Heart right ventricle (tissue), 16 donors: ENCODE results near the gene ERBB4. TPM values are rescaled to one million over a fixed set of nuclear protein-coding genes. Genes with fewer than 3 reads are reported as not detected.
"Not testable (repeated sequence)": the region's sequence is repeated elsewhere in the genome, so short reads cannot be mapped to it uniquely, and the experiment has no call there.

Source experiments
- ATAC-seq, 8 donors: fragments of 200-7000 bp; cut with Tn5 transposase; one replicate each; pipeline ENCODE4 v1.9.1; 2020; ENCODE audit warnings: mild to moderate bottlenecking in 8 of 8, moderate library complexity in 8 of 8, moderate number of reproducible peaks in 1 of 8
- DNase-seq, 2 donors: peaks; one replicate each; pipeline ENCODE4 v3.0.0-alpha.2; 2020
- H3K27ac ChIP-seq, 10 donors: fragments of 200-600 bp; sonication (generic) in 2 of 10; one replicate each; pipeline versions ENCODE4 v1.5.0 to v1.8.0; 2020 to 2022; ENCODE audit warnings: mild to moderate bottlenecking in 3 of 10
- H3K27me3 ChIP-seq, 7 donors: fragments of 200-600 bp; one replicate each; pipeline ENCODE4 v1.8.0; 2021 to 2022; ENCODE audit warnings: mild to moderate bottlenecking in 2 of 7
- H3K36me3 ChIP-seq, 9 donors: fragments of 200-600 bp; sonication (generic) in 1 of 9; one replicate each; pipeline versions ENCODE4 v1.5.0 to v1.8.0; 2020 to 2022; ENCODE audit warnings: mild to moderate bottlenecking in 2 of 9
- H3K4me1 ChIP-seq, 9 donors: fragments of 200-600 bp; sonication (generic) in 1 of 9; one replicate each; pipeline versions ENCODE4 v1.5.0 to v1.8.0; 2020 to 2022; ENCODE audit warnings: mild to moderate bottlenecking in 4 of 9
- H3K4me3 ChIP-seq, 10 donors: fragments of 200-600 bp; sonication (generic) in 2 of 10; one replicate each; pipeline versions ENCODE4 v1.5.0 to v1.8.0; 2020 to 2022; ENCODE audit warnings: mild to moderate bottlenecking in 7 of 10, moderate library complexity in 2 of 10
- H3K9me3 ChIP-seq, 11 donors: fragments of 200-600 bp in 10 of 11; sonication (generic) in 2 of 11; one replicate each; pipeline versions ENCODE4 v1.5.0 to v1.8.0; 2013 to 2022; ENCODE audit warnings: mild to moderate bottlenecking in 2 of 11, control low read depth in 1 of 11, moderate library complexity in 1 of 11
- WGBS, 2 donors: extraction: QIAGEN DNeasy Blood & Tissue Kit; methylation state at CpG; one replicate each; pipeline ENCODE4 v1.1.7; 2013; ENCODE audit warnings: inconsistent platforms in 1 of 2; 5-methylcytosine and 5-hydroxymethylcytosine counted together
- intact Hi-C, 10 donors: fragments of 100-400 bp; cut with DNase I; formaldehyde crosslinking; loops; one replicate each; pipeline versions ENCODE4 v1.11.1 to v1.14.2; 2022
- polyA plus RNA-seq, 2 donors: library from polyadenylated mRNA; stranded (reverse); fragments of 200-250 nt; gene quantifications; one replicate each; pipeline ENCODE4 v1.2.3, GENCODE V29; 2013
- total RNA-seq, 10 donors: library from RNA; stranded (reverse); fragmentation: NEBNext Ultra II Directional in 3 of 10; extraction: Animal tissue kit (Norgen Biotek cat#: 25700) in 3 of 10; gene quantifications; one replicate each; pipeline versions ENCODE4 v1.2.1 to v1.2.4, GENCODE V29; 2021 to 2023
- TF ChIP-seq, protein P1 (sequence below), 9 donors: fragments of 200-600 bp; sonication (generic) in 2 of 9; IDR thresholded peaks; one replicate each; pipeline versions ENCODE4 v1.5.0 to v1.8.0; 2021 to 2022; ENCODE audit warnings: antibody characterized with exemption in 9 of 9, mild to moderate bottlenecking in 5 of 9, moderate library complexity in 1 of 9
- donor health status: Arrhythmogenic right ventricular cardiomyopathy.
- donor health status: ischemic (EF 13 %, LVEDD 7.1; RV severe dilation, severe dysfunction).
- donor health status: healthy with polysubstance abuse.
- donor health status: DM: no; HTN: yes; CAD: no.
- donor health status: DM: no; HTN: no; CAD: no.
- donor health status: ischemic (EF 25% LVEDD 6.9; RV normal size, moderate dysfunction).
- donor health status: ischemic (EF 25% LVEDD 5.7; RV mildly dilated, moderate dysfunction).
- donor health status: healthy.
- donor health status: DM: yes; HTN: yes; CAD: no.
- donor health status: Ischemic cardiomyopathy.
- donor health status: ischemic (EF 35%, LVEDD 5.7; RV mildly dilated, moderate dysfunction).
- donor health status: nonischemic (EF 11% LVEDD 7.7; RV severe dilation, severe dysfunction).
- donor health status: DM: yes; HTN: yes; CAD: no.
- donor health status: PGD.
- donor health status: ischemic (EF 29% LVEDD 5.4; RV normal size, mild dysfunction).
- donor health status: nonischemic (EF 23%, LVEDD 6.1; RV moderate dilation, normal function).

ERBB4 gene
- total and polyA plus RNA-seq, 12 donors = 1.2 to 24.6 (median 16.1) TPM

DNA sequence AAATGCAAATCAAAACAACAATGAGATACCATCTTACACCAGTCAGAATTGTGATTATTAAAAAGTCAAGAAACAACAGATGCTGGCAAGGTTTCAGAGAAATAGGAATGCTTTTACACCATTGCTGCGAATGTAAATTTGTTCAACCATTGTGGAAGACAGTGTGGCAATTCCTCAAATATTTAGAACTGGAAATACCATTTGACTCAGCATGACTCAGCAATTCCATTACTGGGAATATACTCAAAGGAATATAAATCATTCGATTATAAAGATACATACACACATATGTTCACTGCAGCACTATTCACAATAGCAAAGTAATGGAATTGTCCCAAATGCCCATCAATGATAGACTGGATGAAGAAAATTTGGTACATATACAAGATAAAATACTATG lies 516.7 kb downstream of the ERBB4 start:
- no peak for ATAC-seq
- Histone ChIP-seq H3K36me3 (no peaks in the 10 kb centered on the region), H3K27ac (no peak overlapping the region), H3K9me3 (peaks cover 0 to 4% (median 0%) of the 10 kb centered on the region in 11 donors), H3K4me3 (no peak overlapping the region), H3K4me1 (no peaks in the 10 kb centered on the region), H3K27me3 (no peaks in the 10 kb centered on the region)
- TF ChIP-seq, protein P1, sequence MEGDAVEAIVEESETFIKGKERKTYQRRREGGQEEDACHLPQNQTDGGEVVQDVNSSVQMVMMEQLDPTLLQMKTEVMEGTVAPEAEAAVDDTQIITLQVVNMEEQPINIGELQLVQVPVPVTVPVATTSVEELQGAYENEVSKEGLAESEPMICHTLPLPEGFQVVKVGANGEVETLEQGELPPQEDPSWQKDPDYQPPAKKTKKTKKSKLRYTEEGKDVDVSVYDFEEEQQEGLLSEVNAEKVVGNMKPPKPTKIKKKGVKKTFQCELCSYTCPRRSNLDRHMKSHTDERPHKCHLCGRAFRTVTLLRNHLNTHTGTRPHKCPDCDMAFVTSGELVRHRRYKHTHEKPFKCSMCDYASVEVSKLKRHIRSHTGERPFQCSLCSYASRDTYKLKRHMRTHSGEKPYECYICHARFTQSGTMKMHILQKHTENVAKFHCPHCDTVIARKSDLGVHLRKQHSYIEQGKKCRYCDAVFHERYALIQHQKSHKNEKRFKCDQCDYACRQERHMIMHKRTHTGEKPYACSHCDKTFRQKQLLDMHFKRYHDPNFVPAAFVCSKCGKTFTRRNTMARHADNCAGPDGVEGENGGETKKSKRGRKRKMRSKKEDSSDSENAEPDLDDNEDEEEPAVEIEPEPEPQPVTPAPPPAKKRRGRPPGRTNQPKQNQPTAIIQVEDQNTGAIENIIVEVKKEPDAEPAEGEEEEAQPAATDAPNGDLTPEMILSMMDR (IDR thresholded peaks at IDR 0.05) = no peak
- intact Hi-C loops = no loop called here
- WGBS, 2 donors = 90 to 94% methylated on average over 2 of the region's 2 CpGs
- DNase-seq = no peak

DNA sequence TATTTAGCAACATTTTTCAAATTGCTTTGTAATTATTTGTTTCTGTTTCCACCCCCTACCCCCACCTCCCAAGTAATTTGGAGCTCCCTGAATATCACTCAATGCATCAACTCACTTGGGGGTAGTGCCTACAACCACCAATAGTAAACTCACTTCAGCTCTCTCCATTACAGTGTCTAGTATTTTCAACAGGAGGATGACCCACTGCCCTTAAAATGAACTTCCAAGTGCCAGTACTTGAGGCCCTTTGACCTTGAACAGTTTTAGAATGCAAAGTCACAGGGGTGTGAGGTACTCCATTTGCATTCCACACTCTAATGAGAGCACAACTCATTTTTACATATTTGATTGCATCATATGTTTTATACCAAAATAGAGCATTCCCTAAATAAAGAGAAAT lies 523.0 kb downstream of the ERBB4 start:
- Histone ChIP-seq H3K27me3 (no peaks in the 10 kb centered on the region), H3K4me3 (no peak overlapping the region), H3K27ac (no peak overlapping the region), H3K36me3 (no peaks in the 10 kb centered on the region), H3K4me1 (peaks cover 0 to 3% (median 0%) of the 10 kb centered on the region in 9 donors), H3K9me3 (peaks cover 0 to 3% (median 0%) of the 10 kb centered on the region in 11 donors)
- TF ChIP-seq, protein P1 (IDR thresholded peaks at IDR 0.05) = no peak
- peak in 3 of 8 donors; percentile 39 to 56 (median 53) for ATAC-seq
- intact Hi-C loops = loop anchor here in 1 of 10 donors (10.0 kb wide), 1 partner anchor 529 kb away; no protein-coding TSS in a partner anchor
- DNase-seq = no peak

DNA sequence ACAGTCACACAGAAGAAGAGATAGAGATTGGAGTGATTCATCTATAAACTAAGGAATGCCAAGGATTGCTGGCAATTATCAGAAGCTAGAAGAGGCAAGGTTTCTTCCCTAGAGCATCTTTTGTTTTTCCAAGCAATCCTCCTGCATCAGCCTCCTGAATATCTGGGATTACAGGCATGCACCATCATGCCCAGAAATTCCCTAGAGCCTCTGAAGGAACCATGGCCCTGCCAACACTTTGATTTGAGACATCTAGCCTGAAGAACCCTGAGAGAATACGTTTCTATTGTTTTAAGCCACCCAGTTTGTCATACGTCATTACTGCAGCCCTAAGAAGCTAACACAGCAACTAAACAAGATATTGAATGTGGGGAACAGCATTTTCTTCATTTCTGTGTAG lies 525.0 kb downstream of the ERBB4 start:
- Histone ChIP-seq H3K4me3 (no peak overlapping the region), H3K4me1 (peaks cover 0 to 3% (median 0%) of the 10 kb centered on the region in 9 donors), H3K36me3 (no peaks in the 10 kb centered on the region), H3K27me3 (no peaks in the 10 kb centered on the region), H3K27ac (no peak overlapping the region), H3K9me3 (peaks cover 0 to 6% (median 0%) of the 10 kb centered on the region in 11 donors)
- intact Hi-C loops = loop anchor here in 1 of 10 donors (10.0 kb wide), 1 partner anchor 531 kb away; no protein-coding TSS in a partner anchor
- ATAC-seq = no peak
- 57 to 67% methylated on average over 2 of the region's 2 CpGs for WGBS, 2 donors
- TF ChIP-seq, protein P1 (IDR thresholded peaks at IDR 0.05) = no peak
- no peak for DNase-seq

DNA sequence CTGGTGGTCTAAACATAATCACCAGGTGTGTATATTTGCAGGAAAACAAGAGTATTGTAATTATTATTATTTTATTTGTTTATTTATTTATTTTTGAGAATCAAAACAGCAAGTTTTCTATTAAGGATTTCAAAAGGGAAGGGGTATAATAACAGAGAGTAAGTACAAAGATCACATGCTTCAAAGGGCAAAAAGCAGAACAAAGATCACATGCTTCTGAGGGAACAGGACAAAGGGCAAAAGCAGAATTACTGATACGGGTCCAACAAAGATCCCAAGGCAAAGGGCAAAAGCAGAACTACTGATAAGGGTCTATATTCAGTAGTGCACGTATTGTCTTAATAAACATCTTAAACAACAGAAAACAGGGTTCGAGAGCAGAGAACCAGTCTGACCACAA lies 528.3 kb downstream of the ERBB4 start:
- intact Hi-C loops = loop anchor here in 1 of 10 donors (10.0 kb wide), 1 partner anchor 534 kb away; no protein-coding TSS in a partner anchor
- H3K27me3 ChIP-seq, H3K9me3 ChIP-seq, H3K4me3 ChIP-seq, H3K4me1 ChIP-seq, H3K36me3 ChIP-seq, H3K27ac ChIP-seq, ATAC-seq, DNase-seq: not testable (repeated sequence)
- WGBS, 2 donors = 77 to 83% methylated on average over 3 of the region's 3 CpGs

DNA sequence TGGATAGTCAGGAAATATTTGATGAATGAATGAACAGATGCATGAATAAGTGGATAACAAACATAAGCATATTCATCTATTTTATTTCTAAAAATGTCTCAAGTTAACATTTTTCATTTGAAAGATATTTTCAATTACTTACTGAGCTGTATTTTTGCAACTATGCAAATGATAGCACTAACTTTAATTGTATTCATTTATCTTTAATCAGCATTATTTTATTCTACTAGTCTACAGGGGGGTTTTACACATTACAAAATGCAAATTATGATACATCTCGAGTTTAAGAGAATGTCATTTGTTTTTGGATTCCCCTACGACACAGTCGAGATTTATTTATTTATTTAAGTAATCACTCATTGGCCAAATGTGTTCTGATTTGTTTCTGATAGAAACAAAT lies 530.6 kb downstream of the ERBB4 start:
- WGBS, 2 donors = 55 to 71% methylated on average over 3 of the region's 3 CpGs
- Histone ChIP-seq H3K4me3 (no peak overlapping the region), H3K4me1 (no peaks in the 10 kb centered on the region), H3K36me3 (no peaks in the 10 kb centered on the region), H3K9me3 (peaks cover 0 to 6% (median 0%) of the 10 kb centered on the region in 11 donors), H3K27me3 (no peaks in the 10 kb centered on the region), H3K27ac (no peak overlapping the region)
- intact Hi-C loops = loop anchor here in 1 of 10 donors (10.0 kb wide), 1 partner anchor 527 kb away; the partner anchor contains the start of gene ERBB4
- TF ChIP-seq, protein P1 (IDR thresholded peaks at IDR 0.05) = no peak
- ATAC-seq = no peak
- no peak for DNase-seq
